ENCODE data around the gene USH2A. TPM values are rescaled to one million over a fixed set of nuclear protein-coding genes. Genes with fewer than 3 reads are reported as not detected.
A peak's percentile ranks its signal among the peaks of the same experiment; 100 is the strongest.

USH2A gene
- total RNA-seq, 1 donor from 2014 or later, result 0.02 TPM

GRCh38 chr1:215797859-215798258 is 625.4 kb downstream of the USH2A start:
- H3K9me3 ChIP-seq (ENCODE audit: insufficient read depth, low read depth, low read length), result no peaks in the 10 kb centered on the region
- H3K27ac ChIP-seq (ENCODE audit: low read depth, low read length), result no peak overlapping the region
- no peaks in the 10 kb centered on the region for H3K4me1 ChIP-seq (ENCODE audit: insufficient read depth, low read length)
- no peaks in the 10 kb centered on the region for H3K9me3 Mint-ChIP-seq (ENCODE audit: unreplicated experiment)
- H3K36me3 ChIP-seq (ENCODE audit: insufficient read depth, low read length), result no peaks in the 10 kb centered on the region
- H3K27me3 Mint-ChIP-seq (ENCODE audit: low read depth, unreplicated experiment), result no peaks in the 10 kb centered on the region
- no peak for DNase-seq (ENCODE audit: low read depth)
- peaks cover 1% of the 10 kb centered on the region for H3K4me1 Mint-ChIP-seq (ENCODE audit: low read depth, unreplicated experiment)
- no peak overlapping the region for H3K9ac ChIP-seq (ENCODE audit: low read length)
- no peak overlapping the region for H3K27ac Mint-ChIP-seq (ENCODE audit: unreplicated experiment)
- no peak for FAIRE-seq
- no peak overlapping the region for H2AFZ ChIP-seq (ENCODE audit: low read depth, low read length)
- no peaks in the 10 kb centered on the region for H3K27me3 ChIP-seq (ENCODE audit: insufficient read depth, low read length)
- H3K4me2 ChIP-seq (ENCODE audit: low read length), result no peak overlapping the region
- H3K79me2 ChIP-seq (ENCODE audit: insufficient read depth, low read length), result no peaks in the 10 kb centered on the region
- no peak overlapping the region for H3K4me3 Mint-ChIP-seq (ENCODE audit: unreplicated experiment)
- no peak overlapping the region for H3K4me3 ChIP-seq (ENCODE audit: insufficient read depth, low read depth, low read length)
- H4K20me1 ChIP-seq (ENCODE audit: insufficient read depth, low read length), result no peaks in the 10 kb centered on the region
- TF ChIP-seq, protein P1, sequence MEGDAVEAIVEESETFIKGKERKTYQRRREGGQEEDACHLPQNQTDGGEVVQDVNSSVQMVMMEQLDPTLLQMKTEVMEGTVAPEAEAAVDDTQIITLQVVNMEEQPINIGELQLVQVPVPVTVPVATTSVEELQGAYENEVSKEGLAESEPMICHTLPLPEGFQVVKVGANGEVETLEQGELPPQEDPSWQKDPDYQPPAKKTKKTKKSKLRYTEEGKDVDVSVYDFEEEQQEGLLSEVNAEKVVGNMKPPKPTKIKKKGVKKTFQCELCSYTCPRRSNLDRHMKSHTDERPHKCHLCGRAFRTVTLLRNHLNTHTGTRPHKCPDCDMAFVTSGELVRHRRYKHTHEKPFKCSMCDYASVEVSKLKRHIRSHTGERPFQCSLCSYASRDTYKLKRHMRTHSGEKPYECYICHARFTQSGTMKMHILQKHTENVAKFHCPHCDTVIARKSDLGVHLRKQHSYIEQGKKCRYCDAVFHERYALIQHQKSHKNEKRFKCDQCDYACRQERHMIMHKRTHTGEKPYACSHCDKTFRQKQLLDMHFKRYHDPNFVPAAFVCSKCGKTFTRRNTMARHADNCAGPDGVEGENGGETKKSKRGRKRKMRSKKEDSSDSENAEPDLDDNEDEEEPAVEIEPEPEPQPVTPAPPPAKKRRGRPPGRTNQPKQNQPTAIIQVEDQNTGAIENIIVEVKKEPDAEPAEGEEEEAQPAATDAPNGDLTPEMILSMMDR (IDR thresholded peaks at IDR 0.05; ENCODE audit: insufficient read depth, low read depth, low read length), result no peak
- TF ChIP-seq EZH2 (IDR thresholded peaks at IDR 0.05; ENCODE audit: insufficient read depth, low read length), result no peak
- no peaks in the 10 kb centered on the region for H3K36me3 Mint-ChIP-seq (ENCODE audit: low read depth, unreplicated experiment)

DNA sequence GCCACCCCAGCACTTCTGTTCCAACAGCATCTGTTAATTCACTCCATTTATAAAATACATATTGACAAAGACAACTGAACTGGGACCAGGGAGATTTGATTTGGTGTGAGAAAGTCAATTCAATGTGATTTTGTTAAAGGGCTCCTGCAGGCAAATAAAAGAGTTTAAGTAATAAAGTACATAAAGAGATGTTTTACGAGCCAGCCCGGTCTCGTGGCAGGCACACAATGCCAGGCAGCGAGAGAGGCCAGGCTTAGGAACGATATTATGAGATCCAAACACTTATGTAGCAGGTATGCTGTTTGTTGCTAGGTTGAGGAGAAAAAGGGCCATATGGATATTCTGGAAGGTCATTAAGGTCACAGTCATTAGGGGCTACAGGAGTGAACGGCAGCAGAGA is 629.1 kb downstream of the USH2A start:
- Mint-ChIP-seq H3K9me3 (ENCODE audit: unreplicated experiment) (no peaks in the 10 kb centered on the region), H3K27me3 (ENCODE audit: low read depth, unreplicated experiment) (no peaks in the 10 kb centered on the region), H3K27ac (ENCODE audit: unreplicated experiment) (no peak overlapping the region), H3K36me3 (ENCODE audit: low read depth, unreplicated experiment) (no peaks in the 10 kb centered on the region), H3K4me1 (ENCODE audit: low read depth, unreplicated experiment) (peaks cover 1% of the 10 kb centered on the region), H3K4me3 (ENCODE audit: unreplicated experiment) (no peak overlapping the region)
- Histone ChIP-seq H3K79me2 (ENCODE audit: insufficient read depth, low read length) (no peaks in the 10 kb centered on the region), H3K9me3 (ENCODE audit: insufficient read depth, low read depth, low read length) (no peaks in the 10 kb centered on the region), H3K4me2 (ENCODE audit: low read length) (no peak overlapping the region), H3K27me3 (ENCODE audit: insufficient read depth, low read length) (no peaks in the 10 kb centered on the region), H2AFZ (ENCODE audit: low read depth, low read length) (no peak overlapping the region), H3K36me3 (ENCODE audit: insufficient read depth, low read length) (no peaks in the 10 kb centered on the region), H4K20me1 (ENCODE audit: insufficient read depth, low read length) (no peaks in the 10 kb centered on the region), H3K9ac (ENCODE audit: low read length) (no peak overlapping the region), H3K27ac (ENCODE audit: low read depth, low read length) (no peak overlapping the region), H3K4me3 (ENCODE audit: insufficient read depth, low read depth, low read length) (no peak overlapping the region), H3K4me1 (ENCODE audit: insufficient read depth, low read length) (no peaks in the 10 kb centered on the region)
- FAIRE-seq (no peak), DNase-seq (ENCODE audit: low read depth) (no peak)
- TF ChIP-seq, protein P1 (IDR thresholded peaks at IDR 0.05; ENCODE audit: insufficient read depth, low read depth, low read length), result no peak
- no peak for TF ChIP-seq EZH2 (IDR thresholded peaks at IDR 0.05; ENCODE audit: insufficient read depth, low read length)

DNA sequence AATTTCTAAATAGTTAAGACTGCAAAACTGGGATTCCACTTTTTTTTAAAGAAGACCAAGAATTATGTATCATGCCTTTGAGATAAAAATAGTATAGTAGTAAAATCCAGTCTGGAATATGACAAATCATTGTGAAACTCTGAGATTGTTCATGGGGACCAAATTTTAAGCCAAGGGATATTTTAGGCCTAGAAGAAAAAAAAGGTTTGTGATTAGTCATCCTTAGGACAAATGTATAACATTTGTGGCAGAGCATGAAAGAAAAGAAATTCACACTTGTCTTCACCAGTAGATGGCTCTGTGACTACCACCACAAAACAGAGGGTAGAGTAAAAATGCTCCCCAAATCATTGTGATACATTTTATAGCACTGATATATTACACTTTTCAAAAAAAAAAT is 630.1 kb downstream of the USH2A start:
- Histone ChIP-seq H2AFZ (ENCODE audit: low read depth, low read length) (no peak overlapping the region), H3K4me3 (ENCODE audit: insufficient read depth, low read depth, low read length) (no peak overlapping the region), H3K9me3 (ENCODE audit: insufficient read depth, low read depth, low read length) (no peaks in the 10 kb centered on the region), H3K27me3 (ENCODE audit: insufficient read depth, low read length) (no peaks in the 10 kb centered on the region), H3K9ac (ENCODE audit: low read length) (no peak overlapping the region), H3K4me1 (ENCODE audit: insufficient read depth, low read length) (no peaks in the 10 kb centered on the region), H3K4me2 (ENCODE audit: low read length) (no peak overlapping the region), H4K20me1 (ENCODE audit: insufficient read depth, low read length) (no peaks in the 10 kb centered on the region), H3K27ac (ENCODE audit: low read depth, low read length) (no peak overlapping the region), H3K36me3 (ENCODE audit: insufficient read depth, low read length) (no peaks in the 10 kb centered on the region), H3K79me2 (ENCODE audit: insufficient read depth, low read length) (no peaks in the 10 kb centered on the region)
- Mint-ChIP-seq H3K4me3 (ENCODE audit: unreplicated experiment) (no peak overlapping the region), H3K36me3 (ENCODE audit: low read depth, unreplicated experiment) (no peaks in the 10 kb centered on the region), H3K27me3 (ENCODE audit: low read depth, unreplicated experiment) (no peaks in the 10 kb centered on the region), H3K4me1 (ENCODE audit: low read depth, unreplicated experiment) (peaks cover 1% of the 10 kb centered on the region), H3K27ac (ENCODE audit: unreplicated experiment) (no peak overlapping the region), H3K9me3 (ENCODE audit: unreplicated experiment) (no peaks in the 10 kb centered on the region)
- peak; percentile 69 for DNase-seq (ENCODE audit: low read depth)
- TF ChIP-seq EZH2 (IDR thresholded peaks at IDR 0.05; ENCODE audit: insufficient read depth, low read length), result no peak
- TF ChIP-seq, protein P1 (IDR thresholded peaks at IDR 0.05; ENCODE audit: insufficient read depth, low read depth, low read length), result peak; percentile 39
- FAIRE-seq, result peak; percentile 66
